ENCODE measurements around the gene PRKCE. TPM values are rescaled to one million over a fixed set of nuclear protein-coding genes. Genes with fewer than 3 reads are reported as not detected.

PRKCE gene
- total RNA-seq, 2 donors from 2014 or later: 7.3 to 20.8 TPM

GRCh38 chr2:45973426-45973825 lies 322.0 kb downstream of the PRKCE start:
- Histone ChIP-seq H3K4me1 (no peaks in the 10 kb centered on the region), H3K27me3 (no peaks in the 10 kb centered on the region), H3K4me3 (no peak overlapping the region), H3K9me3 (no peaks in the 10 kb centered on the region), H3K36me3 (replicated peaks in 1 of 2; ENCODE audit: insufficient read depth in 1 of 2, low read depth in 2 of 2) (no peaks in the 10 kb centered on the region), H3K27ac (no peak overlapping the region)
- no peak for ATAC-seq
- intact Hi-C loops (cut with DNase I): no loop called here
- 78 to 88% methylated on average over 4 of the region's 4 CpGs for WGBS, 2 donors
- DNase-seq: no peak
- TF ChIP-seq CTCF (IDR thresholded peaks at IDR 0.05): no peak
- no peak for TF ChIP-seq POLR2A (IDR thresholded peaks at IDR 0.05)

- no peaks in the 10 kb centered on the region for H3K4me1 ChIP-seq
- H3K4me3 ChIP-seq: no peak overlapping the region
- no peaks in the 10 kb centered on the region for H3K36me3 ChIP-seq (replicated peaks in 1 of 2; ENCODE audit: insufficient read depth in 1 of 2, low read depth in 2 of 2)
- H3K27ac ChIP-seq: no peak overlapping the region
- ATAC-seq (no peak), DNase-seq (no peak)
- no peaks in the 10 kb centered on the region for H3K9me3 ChIP-seq
- no peak for TF ChIP-seq POLR2A (IDR thresholded peaks at IDR 0.05)
- no peak for TF ChIP-seq CTCF (IDR thresholded peaks at IDR 0.05)
- 79 to 85% methylated on average over 4 of the region's 4 CpGs for WGBS, 2 donors
- H3K27me3 ChIP-seq: no peaks in the 10 kb centered on the region
- intact Hi-C loops (cut with DNase I): no loop called here
Measured at GRCh38 chr2:45974056-45974455, 322.6 kb downstream of the PRKCE start.

GRCh38 chr2:45974762-45975408 lies 323.4 kb downstream of the PRKCE start:
- Histone ChIP-seq H3K4me3 (no peak overlapping the region), H3K9me3 (no peaks in the 10 kb centered on the region), H3K27ac (no peak overlapping the region), H3K4me1 (no peaks in the 10 kb centered on the region), H3K36me3 (replicated peaks in 1 of 2; ENCODE audit: insufficient read depth in 1 of 2, low read depth in 2 of 2) (no peaks in the 10 kb centered on the region), H3K27me3 (no peaks in the 10 kb centered on the region)
- 77 to 84% methylated on average over 7 of the region's 7 CpGs for WGBS, 2 donors
- TF ChIP-seq POLR2A (IDR thresholded peaks at IDR 0.05) (no peak), CTCF (IDR thresholded peaks at IDR 0.05) (no peak)
- ATAC-seq (no peak), DNase-seq (no peak)
- intact Hi-C loops (cut with DNase I): no loop called here

- DNase-seq (no peak), ATAC-seq (no peak)
- no peaks in the 10 kb centered on the region for H3K4me1 ChIP-seq
- H3K27ac ChIP-seq: no peak overlapping the region
- no peaks in the 10 kb centered on the region for H3K36me3 ChIP-seq (replicated peaks in 1 of 2; ENCODE audit: insufficient read depth in 1 of 2, low read depth in 2 of 2)
- H3K9me3 ChIP-seq: no peaks in the 10 kb centered on the region
- WGBS, 2 donors: 89 to 96% methylated on average over 12 to 14 of the region's 14 CpGs
- no peaks in the 10 kb centered on the region for H3K27me3 ChIP-seq
- no peak for TF ChIP-seq POLR2A (IDR thresholded peaks at IDR 0.05)
- TF ChIP-seq CTCF (IDR thresholded peaks at IDR 0.05): no peak
- H3K4me3 ChIP-seq: no peak overlapping the region
- intact Hi-C loops (cut with DNase I): no loop called here
Measured at GRCh38 chr2:45975752-45976517, 324.5 kb downstream of the PRKCE start.

All from body of pancreas (tissue), 4 donors.